Activated CD4-positive, alpha-beta T cell treated with anti-CD3 and anti-CD28 coated beads, Interleukin-2, amount 50 U/mL, for 24 hours (primary cell): ENCODE data around the gene CASP3.
"Not testable (repeated sequence)": the region's sequence is repeated elsewhere in the genome, so short reads cannot be mapped to it uniquely, and the experiment has no call there.

Experiments used
- DNase-seq, 2 donors: peaks; one replicate each; pipeline ENCODE4 v3.0.0-alpha.2; 2020; ENCODE audit warnings: low read depth in 1 of 2, low spot score in 1 of 2

The CASP3 gene

DNA sequence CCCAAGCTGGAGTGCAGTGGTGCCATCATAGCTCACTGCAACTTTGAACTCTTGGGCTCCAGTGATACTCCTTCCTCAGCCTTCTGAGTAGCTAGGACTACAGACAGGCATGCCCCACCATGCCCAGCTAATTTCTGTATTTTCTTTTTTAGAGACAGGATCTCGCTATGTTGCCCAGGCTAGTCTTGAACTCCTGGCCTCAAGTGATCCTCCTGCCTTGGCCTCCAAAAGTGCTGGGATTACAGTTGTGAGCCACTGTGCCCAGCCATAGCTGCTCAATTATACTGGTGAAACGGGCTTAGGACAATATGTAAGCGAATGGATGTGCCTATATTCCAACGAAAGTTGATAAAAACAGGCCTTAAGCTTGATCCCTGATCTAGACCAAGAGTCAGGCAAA, 13.1 kb downstream of the CASP3 start:
- DNase-seq, result no peak

DNA sequence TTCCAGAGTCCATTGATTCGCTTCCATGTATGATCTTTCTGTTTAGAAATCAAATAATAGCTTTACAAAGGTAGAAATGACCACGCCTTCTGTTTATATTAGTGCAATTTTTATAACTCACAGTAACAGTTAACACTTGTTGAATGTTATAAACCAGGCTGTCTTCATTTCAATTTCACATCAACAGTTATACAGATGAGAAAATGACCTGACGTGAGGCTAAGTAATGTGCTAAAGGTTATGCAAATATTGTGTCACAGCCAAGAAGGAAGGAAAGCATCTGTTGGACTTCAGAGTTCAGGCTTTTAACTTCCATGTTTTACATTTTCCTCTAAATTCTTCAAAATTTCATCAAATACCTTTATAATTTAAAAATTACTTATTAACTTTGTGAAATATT, 13.9 kb downstream of the CASP3 start:
- DNase-seq, result no peak

DNA sequence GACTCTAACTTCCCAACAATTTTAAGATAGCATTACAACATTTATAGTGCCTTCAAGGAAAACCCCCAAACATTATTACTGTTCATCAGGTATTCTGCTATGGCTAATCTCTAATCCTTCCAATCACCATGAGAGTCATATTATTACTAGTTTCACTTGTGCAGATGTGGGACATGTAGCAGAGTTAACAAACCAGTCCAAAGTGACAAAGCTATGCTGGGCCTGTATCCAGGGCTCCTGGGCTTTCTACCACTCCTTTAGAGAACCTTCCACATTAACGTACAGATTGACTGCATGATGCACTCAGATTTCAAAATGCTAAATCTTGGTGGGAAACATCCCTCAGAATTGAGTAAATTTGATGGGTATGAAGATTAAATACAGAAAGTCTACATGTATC, 16.4 kb downstream of the CASP3 start:
- DNase-seq, result no peak

DNA sequence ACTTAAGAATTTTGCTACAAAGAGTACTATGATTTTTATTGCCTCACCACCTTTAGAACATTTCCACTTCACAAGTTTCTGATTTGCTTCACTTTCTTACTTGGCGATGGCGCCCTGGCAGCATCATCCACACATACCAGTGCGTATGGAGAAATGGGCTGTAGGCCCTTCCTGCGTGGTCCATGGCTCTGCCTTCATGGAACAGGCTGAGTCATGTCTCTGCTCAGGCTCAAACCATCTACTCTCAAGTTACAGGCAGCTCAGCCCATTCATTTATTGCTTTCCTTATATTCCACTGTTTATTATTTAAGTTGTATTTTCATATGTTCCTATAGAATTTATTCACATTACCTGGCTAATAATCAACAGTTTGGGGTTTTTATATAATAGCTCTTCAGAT, 21.1 kb downstream of the CASP3 start:
- no peak for DNase-seq

DNA sequence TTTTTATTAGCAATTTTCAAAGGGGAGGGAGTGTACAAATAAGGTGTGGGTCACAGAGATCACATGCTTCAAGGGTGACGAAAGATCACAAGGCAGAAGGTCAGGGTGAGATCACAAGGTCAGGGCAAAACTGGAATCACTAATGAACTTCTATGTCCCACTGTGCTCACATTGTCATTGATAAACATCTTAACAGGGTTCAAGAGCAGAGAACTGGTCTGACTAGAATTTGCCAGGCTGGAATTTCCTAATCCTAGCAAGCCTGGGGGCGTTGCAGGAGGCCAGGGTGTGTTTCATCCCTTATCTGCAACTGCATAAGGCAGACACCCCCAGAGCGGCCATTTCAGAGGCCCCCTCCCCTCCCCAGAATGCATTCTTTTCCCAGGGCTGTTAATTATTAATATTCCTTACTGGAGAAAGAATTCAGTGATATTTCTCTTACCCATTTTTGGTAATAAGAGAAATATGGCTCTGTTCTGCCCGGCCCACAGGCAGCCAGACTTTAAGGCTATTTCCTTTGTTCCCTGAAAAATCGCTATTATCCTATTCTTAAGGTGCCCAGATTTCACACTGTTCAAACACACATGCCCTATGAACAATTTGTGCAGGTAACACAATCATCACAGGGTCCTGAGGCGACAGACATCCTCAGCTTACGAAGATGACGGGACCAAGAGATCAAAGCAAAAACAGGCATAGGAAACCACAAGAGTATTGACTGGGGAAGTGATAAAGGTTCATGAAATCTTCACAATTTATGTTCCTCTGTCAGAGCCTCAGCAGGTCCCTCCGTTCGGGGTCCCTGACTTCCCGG, 23.3 kb downstream of the CASP3 start:
- not testable (repeated sequence) for DNase-seq

DNA sequence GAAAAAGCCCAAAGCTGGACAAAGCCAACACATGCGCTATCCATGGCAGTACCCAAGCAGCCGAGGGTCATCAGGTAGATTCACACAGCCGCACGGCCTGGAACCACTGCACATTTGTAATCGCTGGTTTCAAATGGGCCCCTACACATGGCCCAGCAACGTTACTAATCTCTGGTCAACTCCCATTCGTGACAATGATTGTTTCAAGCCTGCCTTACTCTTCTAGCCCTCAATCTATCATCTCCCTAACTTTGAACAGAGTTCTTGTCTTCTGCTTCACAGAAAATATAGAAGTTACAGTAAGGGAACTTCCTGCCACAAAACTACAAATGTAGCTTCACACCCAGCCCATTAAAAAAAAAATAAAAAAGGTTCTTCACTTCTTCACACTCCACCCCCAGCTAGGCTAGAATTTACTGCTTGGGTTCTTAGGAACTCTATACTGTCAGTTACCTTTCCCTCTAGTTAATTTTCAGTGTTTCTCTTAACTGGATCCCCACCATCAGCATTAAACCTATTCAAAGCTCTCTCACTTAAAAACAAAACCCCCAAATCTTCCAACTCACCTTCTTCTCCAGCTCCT, 24.2 kb downstream of the CASP3 start:
- DNase-seq, result no peak

DNA sequence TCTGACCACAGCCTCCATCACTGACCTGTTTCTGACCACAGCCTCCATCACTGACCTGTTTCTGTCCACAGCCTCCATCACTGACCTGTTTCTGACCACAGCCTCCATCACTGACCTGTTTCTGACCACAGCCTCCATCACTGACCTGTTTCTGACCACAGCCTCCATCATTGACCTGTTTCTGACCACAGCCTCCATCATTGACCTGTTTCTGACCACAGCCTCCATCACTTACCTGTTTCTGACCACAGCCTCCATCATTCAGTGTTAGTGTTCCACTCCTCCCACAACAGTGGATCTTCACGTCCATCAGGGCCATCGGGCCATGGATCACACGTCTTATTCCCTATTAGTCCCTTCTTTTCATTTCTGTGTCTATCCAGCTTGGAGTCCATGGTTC, 24.7 kb downstream of the CASP3 start:
- DNase-seq, result not testable (repeated sequence)

DNA sequence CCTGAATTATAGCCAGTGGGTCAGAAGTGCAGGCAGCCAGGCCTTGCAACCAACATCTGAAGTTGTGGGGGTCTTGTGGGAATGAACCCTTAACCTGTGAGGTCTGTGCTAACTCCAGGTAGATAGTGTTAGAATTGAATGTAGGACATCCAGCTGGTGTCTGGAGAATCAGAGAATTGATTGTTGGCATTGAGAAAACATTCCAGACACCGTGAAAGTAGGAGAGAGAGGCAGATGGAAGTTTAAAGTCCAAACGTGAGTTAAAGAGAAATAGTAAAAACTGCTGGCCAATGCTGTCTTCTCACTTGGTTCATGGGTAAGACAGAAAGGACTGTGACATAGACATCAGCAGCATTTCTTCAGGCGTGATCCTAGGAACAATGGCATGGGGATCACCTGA, 27.7 kb downstream of the CASP3 start:
- DNase-seq, result no peak

DNA sequence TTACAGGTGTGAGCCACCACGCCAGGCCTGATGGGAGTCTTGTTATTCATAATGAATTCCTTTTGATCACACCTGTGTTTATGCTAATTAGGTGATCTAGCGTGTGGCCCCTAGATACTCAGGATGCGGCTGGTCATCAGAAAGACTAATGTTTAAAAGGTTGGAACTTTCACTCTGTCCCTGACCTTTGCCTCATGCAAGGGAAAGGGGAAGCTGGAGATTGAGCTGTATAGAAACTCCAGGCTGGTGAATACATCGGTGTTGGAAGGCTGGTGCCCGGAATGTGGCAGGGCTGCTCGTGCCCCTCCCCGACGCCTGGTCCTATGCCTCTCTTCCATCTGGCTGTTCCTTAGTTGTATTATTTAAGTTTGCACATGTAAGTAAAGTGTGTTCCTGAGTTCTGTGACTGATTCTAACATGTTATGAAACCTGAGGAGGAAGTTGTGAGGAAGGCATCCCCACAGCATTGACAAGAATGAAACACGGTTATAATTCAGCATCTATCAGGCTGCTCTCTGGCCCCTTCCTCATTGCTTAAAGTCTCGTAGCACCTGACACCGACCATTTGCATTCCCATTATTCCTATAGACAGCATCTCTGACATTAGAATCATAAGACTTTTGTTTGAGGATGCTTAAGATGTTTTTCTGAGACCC, 28.9 kb downstream of the CASP3 start:
- DNase-seq, result no peak

DNA sequence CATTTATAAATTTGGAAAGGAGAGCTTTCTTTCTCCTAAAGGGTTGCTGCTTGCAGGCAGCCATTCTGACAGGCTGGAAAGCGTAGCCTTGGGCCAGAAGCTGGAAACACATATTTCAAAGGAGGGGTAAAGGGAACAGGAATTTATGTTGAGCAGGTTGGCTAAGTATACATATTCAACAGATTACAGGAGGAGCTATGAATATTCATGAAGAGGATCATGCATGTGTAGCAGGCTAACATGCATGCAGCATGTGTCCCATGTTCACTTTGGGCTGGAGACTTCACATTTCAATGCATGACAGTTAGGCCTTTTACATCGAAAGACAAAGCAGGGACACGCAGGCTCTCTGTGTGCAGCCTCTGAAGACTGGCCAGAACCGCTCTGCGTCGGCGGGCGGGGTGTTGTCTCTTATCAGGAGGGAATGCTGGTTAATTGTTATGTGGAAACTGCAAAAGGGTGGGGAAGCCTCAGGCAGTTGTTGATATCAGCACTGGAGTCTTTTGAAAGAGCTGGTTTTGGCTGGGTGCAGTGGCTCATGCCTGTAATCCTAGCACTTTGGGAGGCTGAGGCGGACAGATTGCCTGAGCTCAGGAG, 31.5 kb downstream of the CASP3 start:
- DNase-seq, result no peak

DNA sequence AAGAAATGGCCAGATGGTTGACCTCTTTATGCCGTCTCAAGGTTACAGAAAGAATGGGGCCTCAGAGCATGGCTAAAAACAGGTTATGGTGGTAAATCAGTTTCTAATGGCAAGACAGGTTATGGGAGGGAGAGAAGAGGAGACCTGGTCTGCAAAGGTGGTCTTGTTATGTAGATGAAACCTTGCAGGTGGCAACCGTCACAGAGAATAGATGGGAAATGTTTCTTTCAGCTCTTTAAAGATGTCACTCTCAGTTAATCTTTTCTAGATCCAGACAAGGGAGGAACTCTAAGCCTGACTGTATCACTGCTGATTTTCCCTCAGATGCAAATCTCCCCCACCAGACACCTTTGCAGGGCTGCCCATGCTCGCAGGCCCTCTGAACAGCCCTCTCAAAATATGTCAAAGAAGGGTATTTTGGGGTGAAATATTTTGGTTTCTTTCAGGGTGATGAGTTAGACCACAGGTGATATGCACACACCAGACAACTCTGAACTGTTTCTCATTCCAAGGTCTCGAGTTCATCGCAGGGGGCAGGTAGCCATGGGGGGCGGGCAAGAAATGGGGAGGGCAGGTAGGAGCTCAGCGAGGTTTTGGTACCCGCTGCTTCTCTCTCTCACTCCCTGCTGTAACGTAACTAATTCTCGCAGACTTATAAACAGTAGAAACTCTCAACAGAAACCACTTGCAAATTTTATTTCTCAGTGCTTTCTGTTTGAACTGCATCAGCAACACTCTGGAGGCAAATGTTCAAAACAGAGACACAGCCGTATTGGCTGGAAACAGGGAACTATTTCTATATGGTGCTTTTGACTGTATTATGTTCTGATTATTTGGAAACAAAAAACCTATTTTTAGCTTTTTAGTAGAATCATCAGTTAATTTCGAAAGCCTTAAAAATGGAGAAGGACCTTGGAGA, 32.4 kb downstream of the CASP3 start:
- no peak for DNase-seq

DNA sequence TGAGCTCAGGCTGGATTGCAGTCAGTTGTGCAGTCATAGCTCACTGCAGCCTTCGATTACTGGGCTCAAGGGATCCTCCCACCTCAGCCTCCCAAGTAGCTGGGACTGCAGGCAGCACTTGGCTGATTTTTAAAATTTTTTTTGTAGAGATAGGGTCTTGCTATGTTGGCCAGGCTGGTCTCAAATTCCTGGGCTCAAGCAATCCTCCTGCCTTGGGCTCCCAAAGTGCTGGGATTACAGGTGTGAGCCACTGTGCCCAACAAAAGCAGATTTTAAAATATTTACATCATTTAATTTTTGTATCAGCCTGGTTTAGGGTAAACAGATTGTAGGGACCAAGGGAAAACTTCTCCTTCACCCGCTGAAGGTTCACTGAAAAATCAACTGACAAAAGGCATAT, 33.1 kb downstream of the CASP3 start:
- not testable (repeated sequence) for DNase-seq

DNA sequence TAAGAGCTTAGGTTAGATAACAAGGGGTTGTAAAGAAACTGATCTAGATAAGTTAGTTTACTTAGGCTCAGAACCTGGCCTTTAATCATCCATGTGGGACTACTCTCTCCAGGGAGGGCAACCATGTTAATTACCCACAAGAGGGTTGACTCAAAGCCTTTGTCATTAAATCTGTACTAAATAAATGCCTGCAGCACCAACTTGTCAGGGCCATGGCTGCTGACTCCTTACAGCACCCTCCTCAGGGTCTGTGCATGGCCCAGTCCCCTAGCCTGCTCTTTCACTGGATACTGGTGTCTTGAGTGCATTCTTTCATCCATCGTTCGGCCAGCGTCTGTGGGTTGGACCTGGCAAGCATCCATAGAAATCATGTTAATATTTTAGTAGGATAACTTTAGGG, 34.7 kb downstream of the CASP3 start:
- DNase-seq, result no peak

DNA sequence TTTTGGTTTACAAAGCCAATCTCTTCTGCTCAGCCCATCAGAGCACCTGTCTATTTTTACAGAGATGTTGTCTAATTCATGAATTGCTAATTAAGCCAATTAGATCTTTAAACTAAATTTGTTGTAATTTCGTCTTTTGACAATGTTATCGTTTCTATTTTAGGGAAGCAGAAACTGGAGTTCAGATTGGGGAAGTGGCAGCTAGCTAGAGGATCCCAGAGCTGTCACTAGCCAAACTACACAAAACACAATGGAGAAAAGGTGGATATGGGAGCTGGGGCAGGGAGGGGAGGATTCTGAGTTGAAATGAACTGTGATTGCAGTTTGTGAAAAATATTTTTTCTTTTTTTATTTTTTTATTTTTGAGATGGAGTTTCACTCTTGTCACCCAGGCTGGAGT, 35.8 kb downstream of the CASP3 start:
- no peak for DNase-seq

DNA sequence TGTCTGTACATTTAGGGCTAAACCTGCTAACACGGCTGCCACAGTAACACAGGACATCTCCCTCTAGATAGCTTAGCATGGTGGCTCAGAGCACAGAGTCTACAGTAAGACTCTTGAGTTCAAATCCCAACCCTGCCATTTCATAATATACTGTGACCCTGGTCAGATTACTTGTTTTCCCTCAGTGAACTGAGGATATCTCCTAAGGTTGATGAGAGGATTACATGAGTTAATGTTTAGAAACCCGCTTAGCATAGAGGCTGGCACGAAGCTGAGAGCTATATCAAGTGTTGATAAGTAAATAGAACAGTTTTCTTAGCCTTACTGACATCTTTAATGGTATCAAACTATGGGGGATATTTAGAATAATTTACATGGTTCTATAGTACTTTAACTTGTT, 37.2 kb downstream of the CASP3 start:
- no peak for DNase-seq

DNA sequence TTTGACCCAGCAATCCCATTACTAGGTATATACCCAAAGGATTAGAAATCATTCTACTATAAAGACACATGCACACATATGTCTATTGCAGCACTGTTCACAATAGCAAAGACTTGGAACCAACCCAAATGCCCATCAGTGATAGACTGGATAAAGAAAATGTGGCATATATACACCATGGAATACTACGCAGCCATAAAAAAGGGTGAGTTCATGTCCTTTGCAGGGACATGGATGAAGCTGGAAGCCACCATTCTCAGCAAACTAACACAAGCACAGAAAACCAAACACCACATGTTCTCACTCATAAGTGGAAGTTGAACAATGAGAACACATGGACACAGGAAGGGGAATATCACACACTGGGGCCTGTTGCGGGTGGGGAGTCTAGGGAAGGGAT, 41.8 kb downstream of the CASP3 start:
- DNase-seq, result not testable (repeated sequence)

DNA sequence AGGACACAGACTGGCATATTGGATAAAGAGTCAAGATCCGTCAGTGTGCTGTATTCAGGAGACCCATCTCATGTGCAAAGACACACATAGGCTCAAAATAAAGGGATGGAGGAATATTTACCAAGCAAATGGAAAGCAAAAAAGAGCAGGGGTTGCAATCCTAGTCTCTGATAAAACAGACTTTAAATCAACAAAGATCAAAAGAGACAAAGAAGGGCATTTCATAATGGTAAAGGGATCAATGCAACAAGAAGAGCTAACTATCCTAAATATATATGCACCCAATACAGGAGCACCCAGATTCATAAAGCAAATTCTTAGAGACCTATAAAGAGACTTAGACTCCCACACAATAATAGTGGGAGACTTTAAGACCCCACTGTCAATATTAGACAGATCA, 46.4 kb downstream of the CASP3 start:
- DNase-seq, result not testable (repeated sequence)

DNA sequence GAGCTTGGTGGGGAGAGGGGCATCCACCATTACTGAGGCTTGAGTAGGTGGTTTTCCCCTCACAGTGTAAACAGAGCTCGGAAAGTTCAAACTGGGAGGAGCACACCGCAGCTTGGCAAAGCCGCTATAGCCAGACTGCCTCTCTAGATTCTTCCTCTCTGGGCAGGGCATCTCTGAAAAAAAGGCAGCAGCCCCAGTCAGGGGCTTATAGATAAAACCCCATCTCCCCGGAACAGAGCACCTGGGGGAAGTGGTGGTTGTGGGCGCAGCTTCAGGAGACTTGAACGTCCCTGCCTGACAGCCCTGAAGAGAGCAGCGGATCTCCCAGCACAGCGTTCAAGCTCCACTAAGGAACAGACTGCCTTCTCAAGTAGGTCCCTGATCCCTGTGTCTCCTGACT, 48.3 kb downstream of the CASP3 start:
- not testable (repeated sequence) for DNase-seq

DNA sequence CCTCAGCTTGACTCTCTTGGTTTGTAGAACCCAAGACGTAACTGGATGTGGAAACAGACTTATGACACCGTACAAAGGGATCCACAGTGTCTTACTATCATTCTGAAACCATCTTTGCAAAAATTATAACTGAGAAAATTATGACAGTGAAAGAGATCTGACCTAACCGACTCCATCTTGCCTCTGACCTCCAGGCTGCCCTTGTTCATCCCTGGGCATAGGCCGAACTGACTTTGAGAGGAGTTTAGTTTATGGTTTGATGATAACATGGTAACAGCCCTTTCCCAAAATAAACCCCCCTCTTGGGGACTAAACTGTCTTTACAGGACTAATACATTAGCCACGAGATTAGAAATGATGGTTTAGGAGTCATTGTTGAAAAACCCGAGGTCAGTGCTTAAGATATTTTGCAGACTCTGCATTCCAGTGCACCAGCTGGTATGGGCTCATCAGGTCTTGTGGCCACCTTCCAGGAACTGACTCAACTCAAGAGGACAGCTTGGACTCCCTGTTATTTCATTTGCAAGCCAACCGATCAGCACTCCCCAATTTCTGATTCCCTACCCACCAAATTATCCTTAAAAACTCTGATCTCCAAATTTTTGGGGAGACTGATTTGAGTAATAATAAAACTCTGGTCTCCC, 49.6 kb downstream of the CASP3 start:
- no peak for DNase-seq

DNA sequence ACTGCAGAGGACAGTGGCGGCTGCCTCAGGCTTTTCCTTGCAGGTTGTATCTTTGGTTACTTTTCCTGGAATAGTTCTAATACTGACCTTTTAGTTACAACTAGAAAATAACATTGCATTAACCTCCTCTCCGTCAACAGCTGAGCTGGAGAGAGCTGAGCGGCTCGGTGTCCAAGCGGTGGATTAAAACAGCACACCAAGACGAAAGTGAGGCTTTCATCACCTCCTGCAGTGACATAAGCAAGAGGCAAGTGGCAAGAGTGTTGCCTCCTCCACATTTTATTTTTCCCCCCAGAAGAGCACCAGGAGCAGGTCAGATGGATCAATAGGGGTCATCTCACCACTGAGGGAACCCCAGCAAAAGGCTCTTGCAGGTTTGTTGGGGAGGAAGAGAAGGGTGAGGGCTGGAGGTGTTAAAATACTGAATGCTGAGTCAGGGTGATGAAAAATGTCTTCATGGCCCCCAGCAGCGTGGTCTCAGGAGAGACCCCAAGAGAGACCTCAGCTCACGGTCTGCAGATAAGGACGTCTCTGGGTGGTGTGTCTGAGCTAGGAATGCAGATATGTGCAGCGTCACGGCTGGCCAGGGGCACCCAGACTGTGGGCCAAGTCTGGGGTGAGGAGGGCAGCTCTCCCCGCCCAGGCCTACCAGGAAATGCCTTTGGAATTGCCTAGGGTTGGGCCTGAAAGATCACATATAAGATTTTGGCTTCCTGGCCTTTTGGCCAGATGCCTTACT, 50.3 kb downstream of the CASP3 start:
- DNase-seq, result no peak
